GM12878 (cell line): ENCODE results near the gene HUS1B. TPM values are rescaled to one million over a fixed set of nuclear protein-coding genes. Genes with fewer than 3 reads are reported as not detected.

Source experiments
- IKZF1 ChIP-seq: fragments of 450-650 bp; conservative IDR thresholded peaks from 2 replicates; pipeline ENCODE4 v1.6.1; 2017; ENCODE audit warnings: antibody characterized with exemption, mild to moderate bottlenecking
- JUNB ChIP-seq: IDR thresholded peaks from 2 replicates; pipeline ENCODE4 v1.6.1; 2016; ENCODE audit warnings: antibody characterized with exemption, mild to moderate bottlenecking
- NBN ChIP-seq: fragments of 450-650 bp; IDR thresholded peaks from 2 replicates; pipeline ENCODE4 v1.6.1; 2016
- RFX5 ChIP-seq: IDR thresholded peaks from 2 replicates; pipeline ENCODE4 v1.6.1; 2011; ENCODE audit warnings: low read depth, low read length, improper control_type of control experiment
- TARDBP ChIP-seq: IDR thresholded peaks from 2 replicates; pipeline ENCODE4 v1.6.1; 2016; ENCODE audit warnings: borderline replicate concordance
- polyA plus RNA-seq, 11 experiments: library from polyadenylated mRNA; depleted of rRNA in 4 of 11; unstranded in 6 of 11; stranded (reverse) in 5 of 11; fragments of >200 nt; fragmentation: Nextera tagmentation in 4 of 11; fragmentation: Illumina TruSeq in 1 of 11; extraction: Ambion mirVana in 4 of 11; extraction: Trizol in 1 of 11; gene quantifications; 1 replicate in 1 of 11; 2 replicates in 10 of 11; pipeline versions ENCODE4 v1.2.1 to v1.2.3, GENCODE V29; 2011 to 2016; ENCODE audit warnings: inconsistent platforms in 2 of 11, missing spikeins in 2 of 11, low read depth in 1 of 11
- total RNA-seq, 4 experiments: library from RNA; depleted of rRNA in 3 of 4; stranded (reverse); fragments of >200 nt in 3 of 4; fragmentation: Illumina TruSeq in 1 of 4; extraction: Trizol in 1 of 4; gene quantifications; 2 replicates each; pipeline versions ENCODE4 v1.2.1 to v1.2.3, GENCODE V29; 2013 to 2021
- TF ChIP-seq, protein P1 (sequence below): fragments of 450-650 bp; formaldehyde crosslinking; IDR thresholded peaks from 2 replicates; pipeline ENCODE4 v1.4.0; 2020; ENCODE audit warnings: mild to moderate bottlenecking, moderate library complexity
- TF ChIP-seq, protein P2 (sequence below): fragments of 450-650 bp; IDR thresholded peaks from 2 replicates; pipeline ENCODE4 v1.6.1; 2017; ENCODE audit warnings: borderline replicate concordance
- TF ChIP-seq, protein P3 (sequence below): fragments of 450-650 bp; IDR thresholded peaks from 2 replicates; pipeline ENCODE4 v1.6.1; 2016; ENCODE audit warnings: mild to moderate bottlenecking

The HUS1B gene
- total and polyA plus RNA-seq, 10 of the 15 experiments (the other 5 are each of a cell fraction or from before 2014, with no cell fraction given), result 0.11 to 1.3 (median 0.68) TPM; not detected in 3

DNA sequence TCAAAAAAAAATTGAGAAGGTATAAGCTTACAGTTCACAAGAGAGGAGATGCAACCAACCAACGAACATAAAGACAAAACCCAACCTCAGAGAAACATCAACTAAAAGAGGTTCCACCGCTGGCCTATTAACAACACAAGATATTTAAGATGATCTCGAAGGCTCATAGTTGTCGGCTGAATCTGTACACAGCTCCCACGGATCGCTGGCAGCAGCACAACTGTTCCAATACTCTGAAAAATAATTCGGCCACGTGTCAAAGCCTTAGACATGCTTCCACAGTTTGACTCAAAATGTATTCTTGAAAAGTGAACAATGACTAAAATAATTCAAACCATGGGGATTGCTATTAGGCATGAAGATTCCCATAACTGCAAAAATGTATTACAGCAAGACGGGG, 22.4 kb upstream of the HUS1B start (continued):
- TF ChIP-seq, protein P1, sequence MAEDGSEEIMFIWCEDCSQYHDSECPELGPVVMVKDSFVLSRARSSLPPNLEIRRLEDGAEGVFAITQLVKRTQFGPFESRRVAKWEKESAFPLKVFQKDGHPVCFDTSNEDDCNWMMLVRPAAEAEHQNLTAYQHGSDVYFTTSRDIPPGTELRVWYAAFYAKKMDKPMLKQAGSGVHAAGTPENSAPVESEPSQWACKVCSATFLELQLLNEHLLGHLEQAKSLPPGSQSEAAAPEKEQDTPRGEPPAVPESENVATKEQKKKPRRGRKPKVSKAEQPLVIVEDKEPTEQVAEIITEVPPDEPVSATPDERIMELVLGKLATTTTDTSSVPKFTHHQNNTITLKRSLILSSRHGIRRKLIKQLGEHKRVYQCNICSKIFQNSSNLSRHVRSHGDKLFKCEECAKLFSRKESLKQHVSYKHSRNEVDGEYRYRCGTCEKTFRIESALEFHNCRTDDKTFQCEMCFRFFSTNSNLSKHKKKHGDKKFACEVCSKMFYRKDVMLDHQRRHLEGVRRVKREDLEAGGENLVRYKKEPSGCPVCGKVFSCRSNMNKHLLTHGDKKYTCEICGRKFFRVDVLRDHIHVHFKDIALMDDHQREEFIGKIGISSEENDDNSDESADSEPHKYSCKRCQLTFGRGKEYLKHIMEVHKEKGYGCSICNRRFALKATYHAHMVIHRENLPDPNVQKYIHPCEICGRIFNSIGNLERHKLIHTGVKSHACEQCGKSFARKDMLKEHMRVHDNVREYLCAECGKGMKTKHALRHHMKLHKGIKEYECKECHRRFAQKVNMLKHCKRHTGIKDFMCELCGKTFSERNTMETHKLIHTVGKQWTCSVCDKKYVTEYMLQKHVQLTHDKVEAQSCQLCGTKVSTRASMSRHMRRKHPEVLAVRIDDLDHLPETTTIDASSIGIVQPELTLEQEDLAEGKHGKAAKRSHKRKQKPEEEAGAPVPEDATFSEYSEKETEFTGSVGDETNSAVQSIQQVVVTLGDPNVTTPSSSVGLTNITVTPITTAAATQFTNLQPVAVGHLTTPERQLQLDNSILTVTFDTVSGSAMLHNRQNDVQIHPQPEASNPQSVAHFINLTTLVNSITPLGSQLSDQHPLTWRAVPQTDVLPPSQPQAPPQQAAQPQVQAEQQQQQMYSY (CRISPR knock-in tag), result no peak
- TF ChIP-seq, protein P2, sequence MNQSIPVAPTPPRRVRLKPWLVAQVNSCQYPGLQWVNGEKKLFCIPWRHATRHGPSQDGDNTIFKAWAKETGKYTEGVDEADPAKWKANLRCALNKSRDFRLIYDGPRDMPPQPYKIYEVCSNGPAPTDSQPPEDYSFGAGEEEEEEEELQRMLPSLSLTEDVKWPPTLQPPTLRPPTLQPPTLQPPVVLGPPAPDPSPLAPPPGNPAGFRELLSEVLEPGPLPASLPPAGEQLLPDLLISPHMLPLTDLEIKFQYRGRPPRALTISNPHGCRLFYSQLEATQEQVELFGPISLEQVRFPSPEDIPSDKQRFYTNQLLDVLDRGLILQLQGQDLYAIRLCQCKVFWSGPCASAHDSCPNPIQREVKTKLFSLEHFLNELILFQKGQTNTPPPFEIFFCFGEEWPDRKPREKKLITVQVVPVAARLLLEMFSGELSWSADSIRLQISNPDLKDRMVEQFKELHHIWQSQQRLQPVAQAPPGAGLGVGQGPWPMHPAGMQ, result no peak
- TF ChIP-seq TARDBP, result no peak
- no peak for TF ChIP-seq NBN
- no peak for TF ChIP-seq IKZF1
- TF ChIP-seq, protein P3, sequence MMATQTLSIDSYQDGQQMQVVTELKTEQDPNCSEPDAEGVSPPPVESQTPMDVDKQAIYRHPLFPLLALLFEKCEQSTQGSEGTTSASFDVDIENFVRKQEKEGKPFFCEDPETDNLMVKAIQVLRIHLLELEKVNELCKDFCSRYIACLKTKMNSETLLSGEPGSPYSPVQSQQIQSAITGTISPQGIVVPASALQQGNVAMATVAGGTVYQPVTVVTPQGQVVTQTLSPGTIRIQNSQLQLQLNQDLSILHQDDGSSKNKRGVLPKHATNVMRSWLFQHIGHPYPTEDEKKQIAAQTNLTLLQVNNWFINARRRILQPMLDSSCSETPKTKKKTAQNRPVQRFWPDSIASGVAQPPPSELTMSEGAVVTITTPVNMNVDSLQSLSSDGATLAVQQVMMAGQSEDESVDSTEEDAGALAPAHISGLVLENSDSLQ, result no peak
- TF ChIP-seq RFX5, result no peak
- no peak for TF ChIP-seq JUNB
